H1 (cell line): Measurements from ENCODE around the gene PLPPR4. TPM values are rescaled to one million over a fixed set of nuclear protein-coding genes. Genes with fewer than 3 reads are reported as not detected.

Experiments used
- CTCF ChIA-PET: fragments of 300-600 bp; sonication (Branson Sonifier 250); formaldehyde crosslinking; loops from one replicate; lab custom pipeline; 2021; ENCODE audit not compliant: partially characterized antibody; lab: Charles Lee
- POLR2A ChIA-PET: fragments of 300-600 bp; sonication (Branson Sonifier 250); formaldehyde crosslinking; loops from one replicate; lab custom pipeline; 2021; ENCODE audit warnings: inconsistent platforms; ENCODE audit not compliant: partially characterized antibody; lab: Charles Lee
- DNase-seq, 2 experiments: peaks; one replicate each; pipeline versions ENCODE4 v3.0.0 to v3.0.0-alpha.2; 2010 to 2022; ENCODE audit warnings: low spot score in 2 of 2, low read depth in 1 of 2, mixed read lengths in 1 of 2
- FAIRE-seq: peaks from 2 replicates; lab custom pipeline; 2011; peaks lifted over from hg19 to GRCh38; lab: Jason Lieb, UNC
- H2AFZ ChIP-seq: 2 replicates; pipeline ENCODE4 v1.8.1; 2012; ENCODE audit warnings: low read length, inconsistent platforms
- H2AK5ac ChIP-seq: 2 replicates; pipeline ENCODE4 v1.6.1; 2013; ENCODE audit warnings: low read depth, low read length
- H2BK120ac ChIP-seq: replicated peaks from 2 replicates; pipeline ENCODE3; 2013; ENCODE audit warnings: low read depth, low read length, inconsistent platforms
- H2BK12ac ChIP-seq: 2 replicates; pipeline ENCODE4 v1.6.1; 2013; ENCODE audit warnings: low read depth, low read length
- H2BK15ac ChIP-seq: 2 replicates; pipeline ENCODE4 v1.6.1; 2013; ENCODE audit warnings: low read length
- H2BK20ac ChIP-seq: 2 replicates; pipeline ENCODE4 v1.6.1; 2013; ENCODE audit warnings: low read length
- H2BK5ac ChIP-seq: 2 replicates; pipeline ENCODE4 v1.6.1; 2013; ENCODE audit warnings: low read depth, low read length
- H3K14ac ChIP-seq: 2 replicates; pipeline ENCODE4 v1.6.1; 2013; ENCODE audit warnings: inconsistent platforms; ENCODE audit not compliant: insufficient read length
- H3K18ac ChIP-seq: 2 replicates; pipeline ENCODE4 v1.6.1; 2013; ENCODE audit warnings: low read length; ENCODE audit errors: extremely low read depth
- H3K23ac ChIP-seq: 2 replicates; pipeline ENCODE4 v1.6.1; 2013; ENCODE audit warnings: inconsistent platforms; ENCODE audit not compliant: insufficient read length
- H3K23me2 ChIP-seq: 2 replicates; pipeline ENCODE4 v1.6.1; 2013; ENCODE audit warnings: low read depth, low read length
- H3K27ac ChIP-seq: 2 replicates; pipeline ENCODE4 v1.6.1; 2011; ENCODE audit warnings: low read depth, low read length, inconsistent platforms
- H3K27me3 ChIP-seq, 4 experiments: replicated peaks in 1 of 4; 1 replicate in 1 of 4; 2 replicates in 3 of 4; pipeline versions ENCODE4 v1.6.1 to v1.8.1; 2011 to 2013; ENCODE audit warnings: low read length in 3 of 4, mild to moderate bottlenecking in 3 of 4, inconsistent platforms in 2 of 4, mixed read lengths in 2 of 4, moderate library complexity in 1 of 4; ENCODE audit not compliant: control insufficient read depth in 3 of 4, insufficient read depth in 3 of 4; ENCODE audit errors: extremely low read depth in 1 of 4
- H3K36me3 ChIP-seq, 4 experiments: 2 replicates each; pipeline versions ENCODE4 v1.6.1 to v1.8.1; 2011 to 2013; ENCODE audit warnings: mild to moderate bottlenecking in 4 of 4, low read length in 3 of 4, moderate library complexity in 2 of 4, control low read depth in 1 of 4, inconsistent platforms in 1 of 4; ENCODE audit not compliant: insufficient read depth in 4 of 4, control insufficient read depth in 2 of 4
- H3K4ac ChIP-seq: replicated peaks from 2 replicates; pipeline ENCODE3; 2013; ENCODE audit warnings: low read length, low read depth, mixed read lengths, inconsistent platforms; ENCODE audit not compliant: insufficient read length
- H3K4me1 ChIP-seq, 4 experiments: replicated peaks in 1 of 4; 1 replicate in 1 of 4; 2 replicates in 3 of 4; pipeline versions ENCODE4 v1.6.1 to v1.8.1; 2011 to 2013; ENCODE audit warnings: low read length in 3 of 4, inconsistent platforms in 2 of 4, mixed read lengths in 1 of 4; ENCODE audit not compliant: insufficient read depth in 4 of 4, control insufficient read depth in 3 of 4
- H3K4me2 ChIP-seq, 2 experiments: 2 replicates each; pipeline versions ENCODE4 v1.6.1 to v1.8.1; 2011 to 2013; ENCODE audit warnings: low read depth in 2 of 2, low read length in 2 of 2, control low read depth in 1 of 2, inconsistent platforms in 1 of 2, mild to moderate bottlenecking in 1 of 2; ENCODE audit not compliant: insufficient read depth in 1 of 2
- H3K4me3 ChIP-seq, 4 experiments: fragments of 200-600, 300-600 bp in 1 of 4; sonication (generic), shearing (Covaris generic), sonication (Bioruptor Twin) in 1 of 4; 2 replicates each; pipeline versions ENCODE4 v1.5.1 to v1.8.1; 2011 to 2016; ENCODE audit warnings: low read length in 4 of 4, low read depth in 3 of 4, control low read depth in 2 of 4, inconsistent platforms in 2 of 4, mild to moderate bottlenecking in 2 of 4, mixed read lengths in 1 of 4, moderate library complexity in 1 of 4; ENCODE audit not compliant: insufficient read depth in 2 of 4; ENCODE audit errors: extremely low read depth in 1 of 4
- H3K56ac ChIP-seq: replicated peaks from 2 replicates; pipeline ENCODE3; 2013; ENCODE audit warnings: low read depth, mild to moderate bottlenecking, mixed read lengths, low read length, inconsistent platforms; ENCODE audit not compliant: insufficient read length
- H3K79me1 ChIP-seq: 2 replicates; pipeline ENCODE4 v1.6.1; 2013; ENCODE audit warnings: low read depth, low read length, control low read depth
- H3K79me2 ChIP-seq, 2 experiments: 2 replicates each; pipeline versions ENCODE4 v1.6.1 to v1.8.1; 2012 to 2013; ENCODE audit warnings: low read length in 2 of 2, mild to moderate bottlenecking in 2 of 2, inconsistent platforms in 1 of 2; ENCODE audit not compliant: insufficient read depth in 2 of 2, control insufficient read depth in 1 of 2
- H3K9ac ChIP-seq, 4 experiments: replicated peaks in 1 of 4; 1 replicate in 1 of 4; 2 replicates in 3 of 4; pipeline versions ENCODE4 v1.6.1 to v1.8.1; 2011 to 2013; ENCODE audit warnings: low read depth in 3 of 4, low read length in 3 of 4, control low read depth in 2 of 4, mild to moderate bottlenecking in 2 of 4, moderate library complexity in 2 of 4, inconsistent platforms in 1 of 4; ENCODE audit errors: extremely low read depth in 1 of 4
- H3K9me3 ChIP-seq, 2 experiments: 2 replicates each; pipeline versions ENCODE4 v1.6.1 to v1.8.1; 2012 to 2013; ENCODE audit warnings: mild to moderate bottlenecking in 2 of 2, moderate library complexity in 2 of 2, control low read depth in 1 of 2, inconsistent platforms in 1 of 2, low read depth in 1 of 2, low read length in 1 of 2, mixed read lengths in 1 of 2; ENCODE audit not compliant: insufficient read depth in 2 of 2
- H4K20me1 ChIP-seq, 2 experiments: replicated peaks in 1 of 2; 2 replicates each; pipeline versions ENCODE3 to v1.8.1; 2011 to 2013; ENCODE audit warnings: inconsistent platforms in 2 of 2, low read length in 2 of 2, mild to moderate bottlenecking in 1 of 2; ENCODE audit not compliant: insufficient read depth in 2 of 2, control insufficient read depth in 1 of 2
- H4K5ac ChIP-seq: 2 replicates; pipeline ENCODE4 v1.6.1; 2013; ENCODE audit warnings: low read length, low read depth, mixed read lengths, inconsistent platforms; ENCODE audit not compliant: insufficient read length
- H4K8ac ChIP-seq: 2 replicates; pipeline ENCODE4 v1.8.0; 2013; ENCODE audit warnings: mild to moderate bottlenecking, moderate library complexity, low read length, inconsistent platforms; ENCODE audit not compliant: insufficient read depth; ENCODE audit errors: extremely low read depth
- H4K91ac ChIP-seq: replicated peaks from 2 replicates; pipeline ENCODE3; 2013; ENCODE audit warnings: low read length, mixed read lengths, inconsistent platforms; ENCODE audit not compliant: insufficient read length
- CBX8 ChIP-seq: fragments of 300-800, 300-1000 bp; sonication (generic); IDR thresholded peaks from 2 replicates; pipeline ENCODE4 v1.7.1; 2016; ENCODE audit warnings: low read depth, low read length, borderline replicate concordance
- SP4 ChIP-seq: IDR thresholded peaks from 2 replicates; pipeline ENCODE4 v1.6.1; 2012; ENCODE audit warnings: low read length, inconsistent platforms
- TAF7 ChIP-seq: optimal IDR thresholded peaks from 2 replicates; pipeline ENCODE3; 2011; ENCODE audit warnings: low read depth, mild to moderate bottlenecking, inconsistent platforms, low read length, moderate library complexity, borderline replicate concordance
- TBP ChIP-seq: IDR thresholded peaks from 2 replicates; pipeline ENCODE4 v1.6.1; 2011; ENCODE audit warnings: low read depth, low read length, improper control_type of control experiment
- WGBS, 2 experiments: shearing (Covaris generic) in 1 of 2; methylation state at CpG; one replicate each; pipeline versions ENCODE4 v1.1.6 to v1.1.7; 2013 to 2015; ENCODE audit warnings: low lambda C conversion rate in 2 of 2, mixed read lengths in 2 of 2, inconsistent platforms in 1 of 2, low coverage in 1 of 2, missing lambda C conversion rate in 1 of 2; ENCODE audit not compliant: insufficient replicate concordance in 2 of 2, insufficient coverage in 1 of 2, insufficient read length in 1 of 2; ENCODE audit errors: extremely low coverage in 1 of 2, missing lambda C conversion rate in 1 of 2; 5-methylcytosine and 5-hydroxymethylcytosine counted together
- polyA plus RNA-seq, 7 experiments: library from polyadenylated mRNA; depleted of rRNA in 3 of 7; stranded (reverse) in 5 of 7; unstranded in 2 of 7; fragments of >200 nt in 5 of 7; fragments of 200-250 nt in 2 of 7; gene quantifications; 1 replicate in 5 of 7; 2 replicates in 1 of 7; 4 replicates in 1 of 7; pipeline versions ENCODE4 v1.2.1 to v1.2.3, GENCODE V29; 2011 to 2013; ENCODE audit warnings: missing spikeins in 2 of 7, mixed read lengths in 2 of 7
- total RNA-seq: library from RNA; stranded (reverse); fragmentation: NEBNext Ultra II Directional; extraction: Animal tissue kit (Norgen Biotek cat#: 25700); gene quantifications from 2 replicates; pipeline ENCODE4 v1.2.1, GENCODE V29; 2021

Gene PLPPR4
- total and polyA plus RNA-seq, 2 of the 8 experiments (the other 6 are each of a cell fraction or from before 2014, with no cell fraction given), result 0.74 to 2.2 TPM

GRCh38 chr1:99304725-99305282 lies 40.5 kb downstream of the PLPPR4 start:
- Histone ChIP-seq H3K9me3 (no peaks in the 10 kb centered on the region), H3K79me1 (no peaks in the 10 kb centered on the region), H3K56ac (no peak overlapping the region), H3K79me2 (no peaks in the 10 kb centered on the region), H3K4me1 (peaks cover 0 to 3% (median 0%) of the 10 kb centered on the region in 4 experiments; a peak in 1 of 7 replicates), H2AFZ (no peak overlapping the region), H2BK15ac (no peak overlapping the region), H3K14ac (no peak overlapping the region), H3K4me2 (no peak overlapping the region), H3K27ac (no peak overlapping the region), H2BK12ac (no peak overlapping the region), H2BK120ac (no peak overlapping the region), H3K36me3 (no peaks in the 10 kb centered on the region), H4K5ac (no peak overlapping the region), H2BK5ac (no peak overlapping the region), H3K23me2 (no peaks in the 10 kb centered on the region), H4K8ac (no peak overlapping the region), H4K91ac (no peak overlapping the region), H3K27me3 (no peaks in the 10 kb centered on the region), H2AK5ac (no peak overlapping the region), H3K9ac (no peak overlapping the region), H2BK20ac (no peak overlapping the region), H4K20me1 (no peaks in the 10 kb centered on the region), H3K4me3 (no peak overlapping the region), H3K18ac (no peak overlapping the region), H3K23ac (no peak overlapping the region), H3K4ac (no peak overlapping the region)
- DNase-seq (no peak), FAIRE-seq (no peak)
- CTCF ChIA-PET, result interaction anchor here (1.0 kb wide), 1 partner anchor 10 kb away, joined by 3 read pairs; no protein-coding TSS in a partner anchor
- TF ChIP-seq CBX8, result no peak
- TF ChIP-seq TAF7, result no peak
- no peak for TF ChIP-seq SP4
- TF ChIP-seq TBP, result no peak
- POLR2A ChIA-PET, result no interaction called here
- WGBS, 2 experiments, result 97% methylated on average over 5 of the region's 5 CpGs; no CpG with 5 or more reads in 1 of the 2 experiments
